Cardiac fibroblast (primary cell): ENCODE results near the gene CYP39A1.

ENCODE experiments used
- DNase-seq, 2 donors: peaks; one replicate each; pipeline versions ENCODE4 v3.0.0 to v3.0.0-alpha.2; 2010; ENCODE audit warnings: low read depth in 2 of 2
- H3K4me3 ChIP-seq, 2 donors: replicated peaks in 1 of 2; 1 replicate in 1 of 2; 2 replicates in 1 of 2; pipeline ENCODE4 v1.5.1; 2011; ENCODE audit warnings: low read depth in 2 of 2, low read length in 2 of 2, mild to moderate bottlenecking in 2 of 2, moderate library complexity in 1 of 2
- TF ChIP-seq, protein P1 (sequence below): IDR thresholded peaks from one replicate; pipeline ENCODE4 v1.5.1; 2011; ENCODE audit warnings: low read depth, mild to moderate bottlenecking, low read length, inconsistent platforms

CYP39A1 gene

DNA sequence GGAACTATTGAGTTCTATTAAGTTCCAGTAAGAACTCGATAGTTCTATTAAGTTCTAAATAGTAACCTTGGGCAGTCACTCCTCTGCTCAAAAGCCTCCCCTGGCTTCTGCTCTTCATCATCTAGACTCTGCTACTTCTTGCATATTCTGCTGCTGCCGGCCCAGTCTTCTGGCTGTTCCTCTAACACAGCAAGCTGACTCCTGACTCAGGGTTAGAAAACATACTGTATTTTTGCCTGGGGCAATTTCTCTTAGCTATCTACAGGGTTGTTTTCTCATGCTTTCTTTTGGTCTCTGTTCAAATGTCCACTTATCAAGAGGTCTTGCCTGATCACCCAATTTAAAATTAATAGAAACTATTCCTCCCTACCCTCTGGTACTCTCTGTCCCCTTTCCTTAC, 14.8 kb upstream of the CYP39A1 start:
- no peak overlapping the region for H3K4me3 ChIP-seq
- TF ChIP-seq, protein P1, sequence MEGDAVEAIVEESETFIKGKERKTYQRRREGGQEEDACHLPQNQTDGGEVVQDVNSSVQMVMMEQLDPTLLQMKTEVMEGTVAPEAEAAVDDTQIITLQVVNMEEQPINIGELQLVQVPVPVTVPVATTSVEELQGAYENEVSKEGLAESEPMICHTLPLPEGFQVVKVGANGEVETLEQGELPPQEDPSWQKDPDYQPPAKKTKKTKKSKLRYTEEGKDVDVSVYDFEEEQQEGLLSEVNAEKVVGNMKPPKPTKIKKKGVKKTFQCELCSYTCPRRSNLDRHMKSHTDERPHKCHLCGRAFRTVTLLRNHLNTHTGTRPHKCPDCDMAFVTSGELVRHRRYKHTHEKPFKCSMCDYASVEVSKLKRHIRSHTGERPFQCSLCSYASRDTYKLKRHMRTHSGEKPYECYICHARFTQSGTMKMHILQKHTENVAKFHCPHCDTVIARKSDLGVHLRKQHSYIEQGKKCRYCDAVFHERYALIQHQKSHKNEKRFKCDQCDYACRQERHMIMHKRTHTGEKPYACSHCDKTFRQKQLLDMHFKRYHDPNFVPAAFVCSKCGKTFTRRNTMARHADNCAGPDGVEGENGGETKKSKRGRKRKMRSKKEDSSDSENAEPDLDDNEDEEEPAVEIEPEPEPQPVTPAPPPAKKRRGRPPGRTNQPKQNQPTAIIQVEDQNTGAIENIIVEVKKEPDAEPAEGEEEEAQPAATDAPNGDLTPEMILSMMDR: no peak
- DNase-seq: no peak

DNA sequence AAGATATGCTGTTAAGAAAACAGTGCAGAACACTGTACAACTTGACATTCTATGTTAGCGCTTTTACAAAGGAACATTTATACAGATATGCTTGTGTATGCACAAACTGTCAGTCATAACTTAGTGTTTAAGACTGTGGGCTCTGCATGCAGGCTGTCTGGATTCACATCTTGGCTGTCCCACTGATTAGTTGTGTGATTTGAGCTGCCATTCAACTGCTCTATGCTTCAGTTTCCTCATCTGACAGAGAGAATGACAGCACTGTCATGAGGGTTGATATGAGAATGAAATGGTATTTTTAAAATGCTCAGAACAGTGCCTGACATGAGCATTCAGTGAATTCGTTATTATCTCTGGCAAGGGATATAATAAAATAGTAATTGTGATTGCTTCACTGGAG, 8.9 kb upstream of the CYP39A1 start:
- TF ChIP-seq, protein P1: no peak

DNA sequence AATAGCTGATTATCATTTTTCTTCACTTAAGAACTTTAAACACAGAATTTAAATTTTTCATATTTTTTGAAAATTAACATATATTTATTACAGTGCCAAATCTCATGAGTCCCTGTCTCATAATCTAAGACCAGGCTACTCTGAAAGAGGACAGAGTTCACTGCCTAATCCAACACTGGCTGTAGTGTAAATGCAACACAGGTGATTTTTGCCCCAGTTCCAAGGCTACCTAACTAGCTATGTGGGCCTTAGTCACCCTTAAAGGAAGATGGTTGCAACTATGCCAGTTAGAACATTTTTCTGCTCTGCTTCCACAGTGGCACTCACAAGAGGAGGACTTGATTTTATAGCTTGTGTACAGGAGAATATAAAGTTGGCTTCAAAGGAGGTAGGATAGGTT, 5.0 kb upstream of the CYP39A1 start:
- TF ChIP-seq, protein P1: no peak
- no peak for DNase-seq
- H3K4me3 ChIP-seq: no peak overlapping the region

More for the DNA sequence above, 8.9 kb upstream of the CYP39A1 start:
- no peak overlapping the region for H3K4me3 ChIP-seq
- no peak for DNase-seq

DNA sequence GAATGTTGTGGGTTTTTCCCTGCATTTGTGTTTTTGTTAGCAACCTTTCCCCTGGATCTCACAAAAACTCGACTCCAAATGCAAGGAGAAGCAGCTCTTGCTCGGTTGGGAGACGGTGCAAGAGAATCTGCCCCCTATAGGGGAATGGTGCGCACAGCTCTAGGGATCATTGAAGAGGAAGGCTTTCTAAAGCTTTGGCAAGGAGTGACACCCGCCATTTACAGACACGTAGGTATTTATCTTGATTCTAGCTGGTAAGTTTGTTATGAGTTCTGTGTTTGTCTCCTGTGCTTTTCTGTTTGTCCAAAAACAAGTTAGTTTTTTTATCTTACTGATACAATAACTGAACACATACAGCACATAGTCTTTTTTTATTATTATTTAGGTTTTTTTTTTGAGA, 3.2 kb upstream of the CYP39A1 start:
- no peak overlapping the region for H3K4me3 ChIP-seq
- TF ChIP-seq, protein P1: peak; percentile 32
- peak in 1 of 2 donors; percentile 5 for DNase-seq

DNA sequence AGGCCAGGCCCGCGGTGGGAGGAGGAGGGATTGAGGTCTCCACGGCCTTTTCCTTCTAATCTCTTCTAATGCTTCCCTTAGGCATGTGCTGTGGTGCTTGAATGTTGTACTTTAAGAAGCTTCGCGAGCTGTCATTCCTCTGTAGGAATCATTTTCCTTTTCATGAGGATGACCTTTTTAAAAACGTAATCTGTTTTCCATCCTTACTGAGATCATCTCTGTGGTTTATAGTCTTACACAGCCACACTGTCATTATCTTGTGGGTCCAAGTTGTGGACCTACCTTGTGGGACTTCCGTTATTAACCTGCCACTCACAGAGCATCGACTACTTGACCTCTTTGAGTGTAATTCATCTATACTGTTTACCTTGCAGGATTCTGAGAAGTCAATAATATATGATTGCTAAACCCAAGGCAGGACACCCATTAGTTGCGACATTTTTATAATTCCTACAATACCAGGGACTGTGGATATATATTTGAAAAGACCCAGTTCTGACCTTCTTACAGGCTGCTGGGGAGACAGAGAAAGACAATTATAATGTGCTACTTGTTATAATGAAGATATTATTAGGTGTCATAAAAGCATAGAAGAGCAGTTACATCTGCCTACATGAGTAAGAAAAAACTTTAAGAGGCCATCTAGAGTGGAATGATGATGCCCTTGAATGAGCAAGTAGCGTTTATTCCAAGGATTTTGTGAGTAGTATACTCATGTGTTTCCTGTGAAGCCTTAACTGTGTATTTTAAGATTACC, 999 bp upstream of the CYP39A1 start:
- TF ChIP-seq, protein P1: no peak
- H3K4me3 ChIP-seq: peak overlapping the region; percentile 68 to 80
- no peak for DNase-seq

DNA sequence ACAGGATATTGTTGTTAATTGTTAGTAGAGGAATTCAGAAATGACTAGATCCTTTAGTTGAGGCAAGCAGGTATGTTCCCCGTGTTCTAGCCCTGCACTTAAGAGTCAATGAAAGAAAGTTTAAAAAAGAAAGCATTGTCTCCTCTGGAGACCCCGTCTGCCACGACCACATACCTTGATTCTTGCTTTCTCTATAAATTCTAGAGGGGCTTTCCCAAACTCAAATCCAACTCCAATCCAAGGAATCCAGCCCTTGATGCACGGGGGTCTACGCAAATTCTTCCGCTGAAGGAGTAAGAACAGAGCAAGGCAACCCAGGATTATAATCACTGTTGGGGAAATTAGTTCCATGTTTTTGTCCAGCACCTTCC, 401 bp downstream of the CYP39A1 start:
- peak overlapping the region; percentile 68 to 80 for H3K4me3 ChIP-seq
- no peak for DNase-seq
- TF ChIP-seq, protein P1: no peak

DNA sequence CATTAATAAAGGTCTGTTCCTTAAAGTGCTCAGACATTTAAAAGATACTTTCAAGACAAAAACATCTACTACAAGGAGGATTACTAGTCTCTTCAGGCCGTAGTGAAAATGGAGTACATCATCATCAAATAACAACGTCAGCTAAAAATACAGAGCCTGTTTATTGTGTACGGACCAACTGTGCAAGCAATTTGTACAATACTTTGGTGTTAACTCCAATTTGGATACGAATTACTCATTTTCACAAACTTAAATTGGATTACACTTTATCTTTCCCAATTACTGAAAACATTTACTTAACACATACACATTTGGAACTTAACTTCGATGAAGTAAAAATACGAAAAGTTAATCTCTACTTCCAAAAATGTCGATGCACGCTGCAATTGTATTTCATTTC, 802 bp downstream of the CYP39A1 start:
- TF ChIP-seq, protein P1: no peak
- no peak overlapping the region for H3K4me3 ChIP-seq
- no peak for DNase-seq
